Esophagus muscularis mucosa (tissue), 4 donors: ENCODE results near the gene LILRB4. TPM values are rescaled to one million over a fixed set of nuclear protein-coding genes. Genes with fewer than 3 reads are reported as not detected.

ENCODE experiments used
- DNase-seq: peaks from one replicate; pipeline ENCODE4 v3.0.0-alpha.2; 2017; ENCODE audit errors: extremely low spot score
- H3K27ac ChIP-seq, 4 donors: fragments of 200-600 bp; sonication (generic); replicated peaks in 1 of 4; 1 replicate in 3 of 4; 2 replicates in 1 of 4; pipeline ENCODE4 v1.5.1; 2016 to 2019; ENCODE audit warnings: mild to moderate bottlenecking in 1 of 4
- H3K27me3 ChIP-seq, 4 donors: fragments of 200-600 bp; sonication (generic); one replicate each; pipeline versions ENCODE4 v1.5.1 to v1.6.0; 2016 to 2019
- H3K36me3 ChIP-seq, 4 donors: fragments of 200-600 bp; sonication (generic); one replicate each; pipeline ENCODE4 v1.5.1; 2016 to 2019
- H3K4me1 ChIP-seq, 4 donors: fragments of 200-600 bp; sonication (generic); one replicate each; pipeline ENCODE4 v1.5.1; 2016 to 2019
- H3K4me3 ChIP-seq, 4 donors: fragments of 200-600 bp; sonication (generic); 1 replicate in 2 of 4; 2 replicates in 2 of 4; pipeline ENCODE4 v1.5.1; 2016 to 2019; ENCODE audit warnings: mild to moderate bottlenecking in 4 of 4, moderate library complexity in 1 of 4
- H3K9me3 ChIP-seq, 4 donors: fragments of 200-600 bp; sonication (generic); 1 replicate in 3 of 4; 2 replicates in 1 of 4; pipeline ENCODE4 v1.5.1; 2016 to 2019
- EP300 ChIP-seq: sonication (generic); formaldehyde crosslinking; IDR thresholded peaks from one replicate; pipeline ENCODE4 v1.6.1; 2017; ENCODE audit warnings: antibody characterized with exemption
- POLR2A ChIP-seq: fragments of 450-650 bp; IDR thresholded peaks from one replicate; pipeline ENCODE4 v1.6.1; 2017; ENCODE audit warnings: antibody characterized with exemption, moderate library complexity, mild to moderate bottlenecking, low read depth
- POLR2AphosphoS5 ChIP-seq, 2 donors: sonication (generic); formaldehyde crosslinking; IDR thresholded peaks; one replicate each; pipeline ENCODE4 v1.6.1; 2017; ENCODE audit warnings: antibody characterized with exemption in 2 of 2
- WGBS: methylation state at CpG from one replicate; pipeline ENCODE4 v1.1.5; 2018; 5-methylcytosine and 5-hydroxymethylcytosine counted together
- intact Hi-C: fragments of 100-400 bp; cut with DNase I; formaldehyde crosslinking; loops from one replicate; pipeline ENCODE4 v1.15.1; 2023
- total RNA-seq, 4 donors: library from RNA; depleted of rRNA; stranded (reverse); fragments of >200 nt; gene quantifications; one replicate each; pipeline versions ENCODE4 v1.1.0 to v1.2.1, GENCODE V29; 2016
- TF ChIP-seq, protein P1 (sequence below), 3 experiments: fragments of 200-600 bp in 2 of 3; fragments of 450-650 bp in 1 of 3; sonication (generic) in 2 of 3; IDR thresholded peaks; one replicate each; pipeline ENCODE4 v1.5.1; 2017 to 2019; ENCODE audit warnings: antibody characterized with exemption in 3 of 3, mild to moderate bottlenecking in 2 of 3, moderate library complexity in 1 of 3

Gene LILRB4
- total RNA-seq, 4 donors from 2014 or later = 4.9 to 16.2 (median 6.5) TPM

DNA sequence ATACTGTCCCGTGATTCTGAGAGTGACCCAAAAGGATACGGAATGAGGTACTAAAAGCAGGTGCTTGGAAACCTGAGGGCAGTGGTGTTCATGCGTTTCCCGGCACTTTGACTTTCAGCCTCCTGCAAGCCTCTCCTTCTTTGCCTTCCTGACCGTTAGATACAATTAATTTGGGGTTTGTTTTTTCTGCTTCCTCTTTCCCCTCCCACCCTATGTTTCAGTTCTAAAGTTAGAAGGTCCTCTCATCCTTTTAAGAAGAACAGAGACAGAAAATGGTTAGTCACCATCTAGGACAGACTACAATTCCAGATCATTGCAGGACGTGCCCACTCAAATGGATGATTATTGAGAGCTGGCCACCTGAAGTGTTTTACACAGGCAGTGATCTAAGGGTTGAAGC, 1.8 kb upstream of the LILRB4 start:
- TF ChIP-seq POLR2A = no peak
- no peak for TF ChIP-seq POLR2AphosphoS5 (IDR thresholded peaks at IDR 0.05)
- TF ChIP-seq EP300 = no peak
- TF ChIP-seq, protein P1, sequence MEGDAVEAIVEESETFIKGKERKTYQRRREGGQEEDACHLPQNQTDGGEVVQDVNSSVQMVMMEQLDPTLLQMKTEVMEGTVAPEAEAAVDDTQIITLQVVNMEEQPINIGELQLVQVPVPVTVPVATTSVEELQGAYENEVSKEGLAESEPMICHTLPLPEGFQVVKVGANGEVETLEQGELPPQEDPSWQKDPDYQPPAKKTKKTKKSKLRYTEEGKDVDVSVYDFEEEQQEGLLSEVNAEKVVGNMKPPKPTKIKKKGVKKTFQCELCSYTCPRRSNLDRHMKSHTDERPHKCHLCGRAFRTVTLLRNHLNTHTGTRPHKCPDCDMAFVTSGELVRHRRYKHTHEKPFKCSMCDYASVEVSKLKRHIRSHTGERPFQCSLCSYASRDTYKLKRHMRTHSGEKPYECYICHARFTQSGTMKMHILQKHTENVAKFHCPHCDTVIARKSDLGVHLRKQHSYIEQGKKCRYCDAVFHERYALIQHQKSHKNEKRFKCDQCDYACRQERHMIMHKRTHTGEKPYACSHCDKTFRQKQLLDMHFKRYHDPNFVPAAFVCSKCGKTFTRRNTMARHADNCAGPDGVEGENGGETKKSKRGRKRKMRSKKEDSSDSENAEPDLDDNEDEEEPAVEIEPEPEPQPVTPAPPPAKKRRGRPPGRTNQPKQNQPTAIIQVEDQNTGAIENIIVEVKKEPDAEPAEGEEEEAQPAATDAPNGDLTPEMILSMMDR (IDR thresholded peaks at IDR 0.05) = no peak
- Histone ChIP-seq H3K4me3 (no peak overlapping the region), H3K27me3 (peaks cover 0 to 57% (median 0%) of the 10 kb centered on the region in 4 donors), H3K4me1 (no peaks in the 10 kb centered on the region), H3K9me3 (no peaks in the 10 kb centered on the region), H3K27ac (no peak overlapping the region), H3K36me3 (no peaks in the 10 kb centered on the region)
- 69% methylated on average over 6 of the region's 6 CpGs for WGBS
- DNase-seq = no peak
- intact Hi-C loops = no loop called here

DNA sequence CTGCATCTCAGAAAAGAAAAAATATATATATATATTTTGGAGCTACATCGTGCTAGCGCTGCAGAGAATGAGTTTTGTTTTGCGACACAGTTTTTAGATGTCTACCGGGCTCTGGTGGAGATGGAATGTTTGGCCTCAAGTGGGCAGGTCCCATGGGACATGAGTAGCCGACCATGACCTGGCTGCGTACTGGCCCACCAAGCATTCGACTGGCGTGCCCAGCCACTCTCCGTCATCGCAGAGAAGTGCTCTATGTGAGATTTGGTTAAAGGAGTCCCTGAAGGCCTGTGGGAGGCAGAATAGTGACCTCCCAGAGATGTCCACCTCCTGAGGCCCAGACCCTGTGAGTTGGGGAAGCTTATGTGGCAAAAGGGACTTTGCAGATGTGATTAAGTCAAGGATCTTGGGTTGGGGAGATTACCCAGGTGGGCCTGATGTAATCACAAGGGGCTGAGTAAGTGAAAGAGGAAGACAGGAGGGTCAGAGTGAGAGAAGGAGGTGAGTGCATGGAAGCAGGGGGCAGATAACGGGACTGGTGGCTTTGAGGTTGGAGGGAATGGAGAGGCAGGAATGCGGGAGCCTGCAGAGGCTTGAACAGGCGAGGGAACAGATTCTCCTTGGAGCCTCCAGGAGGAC, 821 bp upstream of the LILRB4 start:
- intact Hi-C loops = no loop called here
- no peaks in the 10 kb centered on the region for H3K36me3 ChIP-seq
- H3K4me1 ChIP-seq = no peaks in the 10 kb centered on the region
- no peak for DNase-seq
- WGBS = 79% methylated on average over 13 of the region's 13 CpGs
- no peak overlapping the region for H3K27ac ChIP-seq
- TF ChIP-seq, protein P1 (IDR thresholded peaks at IDR 0.05) = no peak
- TF ChIP-seq EP300 (no peak), POLR2A (no peak), POLR2AphosphoS5 (IDR thresholded peaks at IDR 0.05) (no peak)
- H3K4me3 ChIP-seq = no peak overlapping the region
- peaks cover 0 to 6% (median under 1%) of the 10 kb centered on the region in 4 donors for H3K9me3 ChIP-seq
- H3K27me3 ChIP-seq = peaks cover 0 to 59% (median 0%) of the 10 kb centered on the region in 4 donors

DNA sequence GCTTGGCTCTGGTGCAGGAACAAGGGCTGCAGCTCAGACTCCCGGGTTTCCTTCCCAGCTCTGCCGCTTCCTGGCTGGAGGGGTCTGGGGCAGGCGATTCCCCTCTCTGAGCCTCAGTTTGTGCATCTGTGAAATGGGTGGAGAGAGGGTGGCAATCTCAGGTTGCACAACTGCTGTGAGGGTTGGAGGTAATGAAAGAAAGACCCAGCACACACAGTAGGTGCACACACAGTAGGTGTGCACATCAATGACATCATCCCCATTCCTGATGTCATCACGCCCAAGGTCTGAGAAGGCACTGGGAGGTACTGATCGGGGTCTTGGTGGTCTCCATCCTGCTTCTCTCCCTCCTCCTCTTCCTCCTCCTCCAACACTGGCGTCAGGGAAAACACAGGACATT, 2.7 kb downstream of the LILRB4 start:
- no peak overlapping the region for H3K4me3 ChIP-seq
- H3K4me1 ChIP-seq = no peaks in the 10 kb centered on the region
- H3K9me3 ChIP-seq = peaks cover 0 to 34% (median 9%) of the 10 kb centered on the region in 4 donors
- H3K27me3 ChIP-seq = peaks cover 0 to 55% (median 0%) of the 10 kb centered on the region in 4 donors
- no peaks in the 10 kb centered on the region for H3K36me3 ChIP-seq
- TF ChIP-seq POLR2A (no peak), POLR2AphosphoS5 (IDR thresholded peaks at IDR 0.05) (no peak), EP300 (no peak)
- TF ChIP-seq, protein P1 (IDR thresholded peaks at IDR 0.05) = no peak
- peak; percentile 19 for DNase-seq
- WGBS = 83% methylated on average over 6 of the region's 6 CpGs
- no peak overlapping the region for H3K27ac ChIP-seq
- intact Hi-C loops = no loop called here

DNA sequence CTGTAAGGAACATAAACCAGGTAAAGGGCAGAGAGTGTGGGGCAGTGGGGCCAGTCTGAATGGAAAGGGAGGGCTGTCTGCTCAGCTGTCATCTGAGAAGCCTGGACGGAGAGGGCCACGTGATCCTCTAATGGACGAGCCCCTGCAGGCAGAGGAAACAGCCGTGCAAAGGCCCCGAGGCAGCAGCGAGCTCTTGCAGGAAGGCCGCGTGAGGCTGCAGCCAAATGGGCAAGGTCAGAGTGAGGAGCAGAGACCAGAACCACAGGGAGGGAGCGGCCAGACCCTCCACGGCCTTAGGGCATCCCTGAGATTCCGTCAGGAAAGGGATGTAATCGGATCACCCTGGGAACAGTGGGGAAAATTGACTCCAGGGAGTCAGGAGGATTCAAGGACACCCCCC, 4.4 kb downstream of the LILRB4 start:
- H3K4me3 ChIP-seq = no peak overlapping the region
- TF ChIP-seq POLR2A (no peak), EP300 (no peak)
- DNase-seq = peak; percentile 55
- no peaks in the 10 kb centered on the region for H3K4me1 ChIP-seq
- H3K27ac ChIP-seq = no peak overlapping the region
- 81% methylated on average over 11 of the region's 12 CpGs for WGBS
- intact Hi-C loops = no loop called here
- H3K36me3 ChIP-seq = no peaks in the 10 kb centered on the region
- peaks cover 0 to 34% (median 9%) of the 10 kb centered on the region in 4 donors for H3K9me3 ChIP-seq
- peaks cover 0 to 63% (median 0%) of the 10 kb centered on the region in 4 donors for H3K27me3 ChIP-seq

DNA sequence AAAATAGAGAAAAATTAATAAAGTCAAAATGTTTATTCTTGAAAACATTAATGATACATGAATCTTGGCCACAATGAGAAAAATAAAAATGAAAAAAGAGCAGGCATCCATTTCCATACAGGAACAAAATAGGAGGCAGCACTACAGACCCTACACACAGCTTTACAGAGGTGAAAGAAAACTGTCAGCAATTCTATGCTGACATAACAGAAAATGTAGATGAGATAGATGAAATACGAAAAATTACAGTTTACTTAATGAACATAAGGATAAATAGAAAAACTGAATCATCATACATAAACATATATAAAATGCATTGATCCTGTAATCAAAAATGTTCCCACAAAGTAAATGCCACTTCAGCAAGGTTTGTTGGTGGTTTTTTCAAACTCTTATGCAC, 5.6 kb downstream of the LILRB4 start:
- intact Hi-C loops = no loop called here
- TF ChIP-seq, protein P1 (IDR thresholded peaks at IDR 0.05) = no peak

More for the DNA sequence above, 5.6 kb downstream of the LILRB4 start:
- peaks cover 0 to 58% (median 0%) of the 10 kb centered on the region in 4 donors for H3K27me3 ChIP-seq
- H3K9me3 ChIP-seq = peaks cover 0 to 34% (median 9%) of the 10 kb centered on the region in 4 donors
- no peaks in the 10 kb centered on the region for H3K36me3 ChIP-seq
- H3K4me3 ChIP-seq = no peak overlapping the region
- 66% methylated on average over 1 of the region's 1 CpG for WGBS
- H3K27ac ChIP-seq = no peak overlapping the region
- no peak for DNase-seq
- H3K4me1 ChIP-seq = no peaks in the 10 kb centered on the region
